Neural progenitor cell (in vitro differentiated cells): Measurements from ENCODE around the gene SAG.

Experiments
- EZH2 ChIP-seq: fragments of 200-600 bp; sonication (generic); IDR thresholded peaks from 2 replicates; pipeline ENCODE4 v1.6.1; 2017; ENCODE audit warnings: antibody characterized with exemption, mild to moderate bottlenecking, moderate library complexity
- TF ChIP-seq, protein P1 (sequence below): fragments of 200-600 bp; sonication (generic); IDR thresholded peaks from 2 replicates; pipeline ENCODE4 v1.5.1; 2017; ENCODE audit warnings: antibody characterized with exemption, mild to moderate bottlenecking

DNA sequence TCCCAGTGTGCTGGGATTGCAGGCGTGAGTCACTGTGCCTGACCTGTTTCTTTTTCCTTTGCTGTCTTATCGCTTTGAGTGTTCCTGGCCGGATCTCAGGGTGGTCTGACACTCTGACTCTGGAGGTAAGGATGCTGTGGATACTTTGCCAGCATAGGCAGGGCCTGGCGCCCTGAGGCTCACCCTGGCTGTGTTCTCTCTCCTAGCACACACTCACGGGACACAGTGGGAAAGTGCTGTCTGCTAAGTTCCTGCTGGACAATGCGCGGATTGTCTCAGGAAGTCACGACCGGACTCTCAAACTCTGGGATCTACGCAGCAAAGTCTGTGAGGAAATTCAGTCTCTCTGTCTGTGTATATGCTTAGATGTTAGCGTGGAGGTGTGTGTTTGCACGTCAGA lies 18.0 kb upstream of the SAG start:
- no peak for TF ChIP-seq EZH2
- TF ChIP-seq, protein P1, sequence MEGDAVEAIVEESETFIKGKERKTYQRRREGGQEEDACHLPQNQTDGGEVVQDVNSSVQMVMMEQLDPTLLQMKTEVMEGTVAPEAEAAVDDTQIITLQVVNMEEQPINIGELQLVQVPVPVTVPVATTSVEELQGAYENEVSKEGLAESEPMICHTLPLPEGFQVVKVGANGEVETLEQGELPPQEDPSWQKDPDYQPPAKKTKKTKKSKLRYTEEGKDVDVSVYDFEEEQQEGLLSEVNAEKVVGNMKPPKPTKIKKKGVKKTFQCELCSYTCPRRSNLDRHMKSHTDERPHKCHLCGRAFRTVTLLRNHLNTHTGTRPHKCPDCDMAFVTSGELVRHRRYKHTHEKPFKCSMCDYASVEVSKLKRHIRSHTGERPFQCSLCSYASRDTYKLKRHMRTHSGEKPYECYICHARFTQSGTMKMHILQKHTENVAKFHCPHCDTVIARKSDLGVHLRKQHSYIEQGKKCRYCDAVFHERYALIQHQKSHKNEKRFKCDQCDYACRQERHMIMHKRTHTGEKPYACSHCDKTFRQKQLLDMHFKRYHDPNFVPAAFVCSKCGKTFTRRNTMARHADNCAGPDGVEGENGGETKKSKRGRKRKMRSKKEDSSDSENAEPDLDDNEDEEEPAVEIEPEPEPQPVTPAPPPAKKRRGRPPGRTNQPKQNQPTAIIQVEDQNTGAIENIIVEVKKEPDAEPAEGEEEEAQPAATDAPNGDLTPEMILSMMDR = no peak
